Hepatocyte (in vitro differentiated cells): ENCODE results near the gene RPL13.

Experiments used
- EZH2 ChIP-seq: fragments of 200-600 bp; sonication (generic); IDR thresholded peaks from 2 replicates; pipeline ENCODE4 v1.6.1; 2016; ENCODE audit warnings: antibody characterized with exemption, mild to moderate bottlenecking, borderline replicate concordance
- EZH2phosphoT487 ChIP-seq: fragments of 200-600 bp; sonication (generic); IDR thresholded peaks from one replicate; pipeline ENCODE4 v1.6.1; 2018; ENCODE audit warnings: antibody characterized with exemption, mild to moderate bottlenecking, low read depth, moderate library complexity; ENCODE audit not compliant: unreplicated experiment, severe bottlenecking
- TF ChIP-seq, protein P1 (sequence below): fragments of 200-600 bp; sonication (generic); IDR thresholded peaks from 2 replicates; pipeline ENCODE4 v1.5.1; 2016; ENCODE audit warnings: antibody characterized with exemption, mild to moderate bottlenecking; ENCODE audit not compliant: poor library complexity

GRCh38 chr16:89517128-89517527, 43.4 kb upstream of the RPL13 start:
- TF ChIP-seq EZH2 (no peak), EZH2phosphoT487 (no peak)
- TF ChIP-seq, protein P1, sequence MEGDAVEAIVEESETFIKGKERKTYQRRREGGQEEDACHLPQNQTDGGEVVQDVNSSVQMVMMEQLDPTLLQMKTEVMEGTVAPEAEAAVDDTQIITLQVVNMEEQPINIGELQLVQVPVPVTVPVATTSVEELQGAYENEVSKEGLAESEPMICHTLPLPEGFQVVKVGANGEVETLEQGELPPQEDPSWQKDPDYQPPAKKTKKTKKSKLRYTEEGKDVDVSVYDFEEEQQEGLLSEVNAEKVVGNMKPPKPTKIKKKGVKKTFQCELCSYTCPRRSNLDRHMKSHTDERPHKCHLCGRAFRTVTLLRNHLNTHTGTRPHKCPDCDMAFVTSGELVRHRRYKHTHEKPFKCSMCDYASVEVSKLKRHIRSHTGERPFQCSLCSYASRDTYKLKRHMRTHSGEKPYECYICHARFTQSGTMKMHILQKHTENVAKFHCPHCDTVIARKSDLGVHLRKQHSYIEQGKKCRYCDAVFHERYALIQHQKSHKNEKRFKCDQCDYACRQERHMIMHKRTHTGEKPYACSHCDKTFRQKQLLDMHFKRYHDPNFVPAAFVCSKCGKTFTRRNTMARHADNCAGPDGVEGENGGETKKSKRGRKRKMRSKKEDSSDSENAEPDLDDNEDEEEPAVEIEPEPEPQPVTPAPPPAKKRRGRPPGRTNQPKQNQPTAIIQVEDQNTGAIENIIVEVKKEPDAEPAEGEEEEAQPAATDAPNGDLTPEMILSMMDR, result no peak
